HG02938 (cell line): ENCODE measurements around the gene EPB41L2.

Experiments
- ATAC-seq: cut with Tn5 transposase; IDR thresholded peaks from one replicate; pipeline ENCODE4 v1.9.1; 2021; ENCODE audit warnings: mild to moderate bottlenecking, moderate library complexity; ENCODE audit not compliant: unreplicated experiment

Gene EPB41L2

GRCh38 chr6:130879826-130880225 lies 183.2 kb downstream of the EPB41L2 start:
- no peak for ATAC-seq

- ATAC-seq = no peak
These were observed 189.3 kb downstream of the EPB41L2 start for GRCh38 chr6:130873746-130874145.

GRCh38 chr6:130872250-130873095 lies 190.6 kb downstream of the EPB41L2 start:
- ATAC-seq = peak; percentile 58

GRCh38 chr6:130870179-130870880 lies 192.7 kb downstream of the EPB41L2 start:
- no peak for ATAC-seq

- no peak for ATAC-seq
These were observed 193.4 kb downstream of the EPB41L2 start for GRCh38 chr6:130869681-130870080.

- no peak for ATAC-seq
These were observed 197.3 kb downstream of the EPB41L2 start for GRCh38 chr6:130865793-130866192.

- ATAC-seq = no peak
These were observed 198.7 kb downstream of the EPB41L2 start for GRCh38 chr6:130864344-130864743.

GRCh38 chr6:130863415-130864230 lies 199.4 kb downstream of the EPB41L2 start:
- ATAC-seq = no peak

GRCh38 chr6:130862370-130862769 lies 200.7 kb downstream of the EPB41L2 start:
- ATAC-seq = no peak

GRCh38 chr6:130859161-130859867 lies 203.7 kb downstream of the EPB41L2 start:
- no peak for ATAC-seq

GRCh38 chr6:130858498-130859160 lies 204.4 kb downstream of the EPB41L2 start:
- ATAC-seq = no peak

GRCh38 chr6:130858054-130858453 lies 205.0 kb downstream of the EPB41L2 start:
- ATAC-seq = no peak

- no peak for ATAC-seq
These were observed 209.4 kb downstream of the EPB41L2 start for GRCh38 chr6:130853555-130854183.

GRCh38 chr6:130852844-130853554 lies 210.0 kb downstream of the EPB41L2 start:
- ATAC-seq = no peak

- ATAC-seq = no peak
These were observed 212.0 kb downstream of the EPB41L2 start for GRCh38 chr6:130851026-130851425.

- ATAC-seq = no peak
These were observed 213.5 kb downstream of the EPB41L2 start for GRCh38 chr6:130849594-130849993.

- ATAC-seq = peak; percentile 85
These were observed 214.1 kb downstream of the EPB41L2 start for GRCh38 chr6:130848945-130849344.

GRCh38 chr6:130847001-130847910 lies 215.8 kb downstream of the EPB41L2 start:
- ATAC-seq = no peak
